Neutrophil (primary cell): ENCODE data around the gene CPEB1.

Experiments used
- H3K27ac ChIP-seq: fragments of 200-600 bp; sonication (generic); 2 replicates; pipeline ENCODE4 v1.5.1; 2016; ENCODE audit warnings: mild to moderate bottlenecking, moderate library complexity
- H3K27me3 ChIP-seq: fragments of 200-600 bp; sonication (generic); 2 replicates; pipeline ENCODE4 v1.6.0; 2016; ENCODE audit warnings: mild to moderate bottlenecking
- H3K36me3 ChIP-seq: fragments of 200-600 bp; sonication (generic); 2 replicates; pipeline ENCODE4 v1.5.1; 2017
- H3K4me1 ChIP-seq, 2 experiments: fragments of 200-600 bp in 1 of 2; sonication (generic) in 1 of 2; 1 replicate in 1 of 2; 2 replicates in 1 of 2; pipeline versions ENCODE4 v1.5.1 to v1.6.1; 2013 to 2016; ENCODE audit warnings: low read depth in 1 of 2, low read length in 1 of 2, mild to moderate bottlenecking in 1 of 2, moderate library complexity in 1 of 2; ENCODE audit not compliant: control insufficient read depth in 1 of 2, insufficient read depth in 1 of 2
- H3K4me3 ChIP-seq, 2 experiments: fragments of 200-600 bp in 1 of 2; sonication (generic) in 1 of 2; 1 replicate in 1 of 2; 2 replicates in 1 of 2; pipeline ENCODE4 v1.5.1; 2013 to 2016; ENCODE audit warnings: low read depth in 1 of 2, low read length in 1 of 2, mild to moderate bottlenecking in 1 of 2, moderate library complexity in 1 of 2
- H3K9me3 ChIP-seq: fragments of 200-600 bp; sonication (generic); 2 replicates; pipeline ENCODE4 v1.5.1; 2016
- CTCF ChIP-seq: fragments of 200-600 bp; sonication (generic); IDR thresholded peaks from 2 replicates; pipeline ENCODE4 v1.5.1; 2016; ENCODE audit warnings: antibody characterized with exemption

CPEB1 gene

GRCh38 chr15:82647045-82647834, at the start of gene CPEB1:
Gene CPEB1, minus strand, starts transcription at chr15:82647363. Its CDS starts 18,904 bp downstream, at chr15:82628459.
- no peak within 1 kb of the TSS for H3K4me3 ChIP-seq
- TF ChIP-seq CTCF: no peak
- no peaks in the 10 kb centered on the region for H3K36me3 ChIP-seq
- H3K27me3 ChIP-seq: peaks cover 99% of the 10 kb centered on the region
- H3K9me3 ChIP-seq: no peaks in the 10 kb centered on the region
- H3K27ac ChIP-seq: no peak within 1 kb of the TSS
- H3K4me1 ChIP-seq: peaks cover 0 to 8% of the 10 kb centered on the region in 2 experiments

GRCh38 chr15:82692171-82692570, 45.0 kb upstream of the CPEB1 start:
- no peak overlapping the region for H3K4me3 ChIP-seq

GRCh38 chr15:82689147-82689546, 42.0 kb upstream of the CPEB1 start:
- no peaks in the 10 kb centered on the region for H3K4me1 ChIP-seq
- no peak overlapping the region for H3K4me3 ChIP-seq
- peaks cover 20% of the 10 kb centered on the region for H3K27me3 ChIP-seq
- TF ChIP-seq CTCF: no peak
- no peak overlapping the region for H3K27ac ChIP-seq
- no peaks in the 10 kb centered on the region for H3K36me3 ChIP-seq
- no peaks in the 10 kb centered on the region for H3K9me3 ChIP-seq

More at GRCh38 chr15:82692171-82692570, 45.0 kb upstream of the CPEB1 start:
- no peaks in the 10 kb centered on the region for H3K36me3 ChIP-seq
- H3K27me3 ChIP-seq: no peaks in the 10 kb centered on the region
- no peaks in the 10 kb centered on the region for H3K9me3 ChIP-seq
- H3K27ac ChIP-seq: no peak overlapping the region
- no peak for TF ChIP-seq CTCF
- H3K4me1 ChIP-seq: no peaks in the 10 kb centered on the region

GRCh38 chr15:82688691-82689090, 41.5 kb upstream of the CPEB1 start:
- Histone ChIP-seq H3K4me3 (no peak overlapping the region), H3K27me3 (peaks cover 25% of the 10 kb centered on the region), H3K27ac (no peak overlapping the region), H3K4me1 (no peaks in the 10 kb centered on the region), H3K36me3 (no peaks in the 10 kb centered on the region), H3K9me3 (no peaks in the 10 kb centered on the region)
- no peak for TF ChIP-seq CTCF

GRCh38 chr15:82681371-82681770, 34.2 kb upstream of the CPEB1 start:
- Histone ChIP-seq H3K4me1 (peaks cover 4 to 7% of the 10 kb centered on the region in 2 experiments), H3K36me3 (no peaks in the 10 kb centered on the region), H3K27ac (no peak overlapping the region), H3K4me3 (no peak overlapping the region), H3K9me3 (no peaks in the 10 kb centered on the region), H3K27me3 (peaks cover 94% of the 10 kb centered on the region)
- TF ChIP-seq CTCF: no peak
